A673 (cell line): ENCODE data around the gene PLEKHA6.

Experiments
- CTCF ChIP-seq: fragments of 300-800, 200-600 bp; sonication (generic); conservative IDR thresholded peaks from 2 replicates; pipeline ENCODE4 v1.5.1; 2017; ENCODE audit warnings: low read depth, mild to moderate bottlenecking, antibody characterized with exemption, low read length, moderate library complexity, mixed read lengths
- EZH2 ChIP-seq: fragments of 200-600 bp; sonication (generic); IDR thresholded peaks from 2 replicates; pipeline ENCODE4 v1.6.1; 2017; ENCODE audit warnings: borderline replicate concordance, low read depth, mild to moderate bottlenecking, mixed read lengths, antibody characterized with exemption, low read length; ENCODE audit not compliant: poor library complexity, severe bottlenecking

- TF ChIP-seq CTCF (no peak), EZH2 (no peak)
These were observed 10.1 kb downstream of the PLEKHA6 start for GRCh38 chr1:204349602-204350001.
